ENCODE measurements around the gene UBTF. TPM values are rescaled to one million over a fixed set of nuclear protein-coding genes. Genes with fewer than 3 reads are reported as not detected.

The UBTF gene
- 74.3 and 84.7 TPM in 2 replicates for total RNA-seq
- polyA plus RNA-seq, result 10.8 and 14.7 TPM in 2 replicates
- 28.1 and 28.3 TPM in 2 replicates for polyA plus RNA-seq (2011; cell fraction: cytosol; rRNA removed)
- polyA plus RNA-seq (2011; cell fraction: nucleus; rRNA removed), result 48.7 and 49.3 TPM in 2 replicates
- polyA plus RNA-seq (2012), result 47.1 and 56.1 TPM in 2 replicates
- polyA minus RNA-seq, result 23.8 and 24.3 TPM in 2 replicates
- polyA minus RNA-seq (2011; cell fraction: cytosol; rRNA and poly(A)+ RNA removed), result 28.3 TPM
- polyA minus RNA-seq (2011; cell fraction: nucleus; rRNA and poly(A)+ RNA removed), result 17.2 and 26.2 TPM in 2 replicates
- percentile 65 among the genes with signal in this experiment for Bru-seq, nascent RNA
- percentile 95 among the genes with signal in this experiment for BruChase-seq, experiment 1, labeled RNA remaining after a 6-hour chase
- percentile 86 among the genes with signal in this experiment for BruChase-seq, experiment 2, labeled RNA remaining after a 2-hour chase
- long read RNA-seq, full-length matches to known transcripts, result 25 of 88 reads
- long read RNA-seq, partial matches to known transcripts, result 4 of 88 reads
- long read RNA-seq, other reads (novel, unspliced or antisense), result 59 of 88 reads

- Histone ChIP-seq H3K27ac (ENCODE audit: insufficient read depth, low read depth, low read length) (peak within 1 kb of the TSS; percentile 81), H3K4me2 (ENCODE audit: insufficient read depth, low read length) (peak within 1 kb of the TSS; percentile 58), H3K4me1 (ENCODE audit: control insufficient read depth, extremely low read depth, insufficient read depth, low read length) (peaks cover 40% of the 10 kb centered on the region), H3K36me3 (ENCODE audit: control insufficient read depth in 2 of 2, extremely low read depth in 1 of 2, insufficient read depth in 2 of 2, low read length in 2 of 2) (peaks cover 14 to 21% of the 10 kb centered on the region in 2 experiments), H3K79me2 (ENCODE audit: control insufficient read depth, insufficient read depth, low read length) (peaks cover 28% of the 10 kb centered on the region), H3K9me3 (replicated peaks; ENCODE audit: control insufficient read depth, insufficient read depth, low read length) (no peaks in the 10 kb centered on the region), H4K20me1 (replicated peaks; ENCODE audit: control insufficient read depth, extremely low read depth, insufficient read depth, low read length) (no peaks in the 10 kb centered on the region), H3K4me3 (replicated peaks in 1 of 3; ENCODE audit: insufficient read depth in 1 of 3, low read depth in 1 of 3, low read length in 3 of 3) (peak within 1 kb of the TSS; percentile 68 to 89 (median 77)), H3K9me1 (replicated peaks; ENCODE audit: control insufficient read depth, extremely low read depth, insufficient read depth, low read length) (no peaks in the 10 kb centered on the region), H3K27me3 (ENCODE audit: control insufficient read depth in 2 of 2, insufficient read depth in 2 of 2, low read length in 2 of 2) (no peaks in the 10 kb centered on the region), H2AFZ (ENCODE audit: low read depth, low read length) (no peak within 1 kb of the TSS), H3K9ac (replicated peaks; ENCODE audit: extremely low read depth, insufficient read depth, low read length) (peak within 1 kb of the TSS; percentile 92)
- CTCF ChIA-PET, result interaction anchor here (0.8 to 7.3 kb wide), 8 partner anchors 10 to 304 kb away, joined by 3 to 68 read pairs (median 4); partner anchors contain the start of genes RUNDC3A, SLC25A39 and TMUB2
- intact Hi-C loops (cut with micrococcal nuclease) (loop anchor here (2.0 to 5.0 kb wide), 2 partner anchors 19 to 88 kb away; partner anchors contain the start of gene RUNDC3A), dilution Hi-C loops (cut with MboI; ENCODE audit: extremely low pct_ligation_motif_present, low sequenced_read_pairs) (no loop called here)
- DNase-seq (ENCODE audit: low read depth, low spot score) (peak; percentile 54), FAIRE-seq (no peak)
- POLR2A ChIA-PET, result interaction anchor here (0.9 kb wide), 1 partner anchor 107 kb away, joined by 5 read pairs; no protein-coding TSS in a partner anchor
- TF ChIP-seq POLR2A (IDR thresholded peaks at IDR 0.05; ENCODE audit: low read depth, low read length) (peak; percentile 29), FOS (IDR thresholded peaks at IDR 0.05; ENCODE audit: borderline replicate concordance, insufficient read depth, low read length) (no peak)
- no TSS peak for BruUV-seq (replicated peaks)
Measured at GRCh38 chr17:44219616-44220212, at the start of gene UBTF. TSS of gene UBTF (minus strand) at chr17:44219675. CDS start at chr17:44218229, 1,446 bp downstream.

DNA sequence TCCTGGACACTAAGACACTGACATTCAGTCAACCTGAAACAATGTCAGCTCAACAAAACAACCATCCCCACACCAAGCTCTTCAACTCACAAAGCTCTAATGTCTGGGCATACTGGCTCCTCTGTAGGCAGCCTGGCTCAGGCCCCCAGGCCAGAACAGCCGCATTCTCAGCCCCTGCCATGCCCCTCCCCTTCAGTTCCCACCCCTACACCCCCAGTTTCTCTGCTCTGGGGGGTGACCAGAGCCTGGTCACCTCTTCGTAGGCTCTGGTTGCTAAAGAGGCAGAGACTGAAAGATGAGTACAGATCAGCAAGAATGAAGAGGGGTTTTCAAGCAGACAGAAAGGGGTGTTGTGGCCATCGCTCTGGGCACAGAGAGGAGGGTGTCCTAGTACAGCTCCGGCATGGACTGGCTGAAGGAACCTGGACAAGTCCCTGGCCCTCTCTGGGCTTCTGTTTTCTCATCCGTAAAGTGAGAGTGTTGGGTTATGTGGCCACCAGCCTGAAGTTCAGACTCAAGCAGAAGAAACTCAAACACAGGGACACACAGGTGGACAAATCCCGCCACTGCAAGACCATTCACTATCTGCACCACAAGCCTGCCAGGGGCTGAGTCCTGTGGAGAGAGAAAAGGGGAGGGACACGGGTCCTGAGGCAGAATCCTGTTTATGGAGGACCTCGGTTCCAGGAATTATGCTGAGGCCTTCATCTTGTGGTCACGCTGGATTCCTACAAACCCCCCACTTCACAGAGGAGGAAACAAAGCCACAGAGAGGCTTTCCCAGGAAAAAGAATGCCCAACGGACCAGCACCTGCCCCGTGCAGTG is 49.4 kb upstream of the UBTF start:
- Histone ChIP-seq H3K9ac (replicated peaks; ENCODE audit: extremely low read depth, insufficient read depth, low read length) (no peak overlapping the region), H3K4me1 (ENCODE audit: control insufficient read depth, extremely low read depth, insufficient read depth, low read length) (no peaks in the 10 kb centered on the region), H3K79me2 (ENCODE audit: control insufficient read depth, insufficient read depth, low read length) (no peaks in the 10 kb centered on the region), H3K36me3 (ENCODE audit: control insufficient read depth in 2 of 2, extremely low read depth in 1 of 2, insufficient read depth in 2 of 2, low read length in 2 of 2) (no peaks in the 10 kb centered on the region), H3K27ac (ENCODE audit: insufficient read depth, low read depth, low read length) (no peak overlapping the region), H2AFZ (ENCODE audit: low read depth, low read length) (no peak overlapping the region), H3K4me2 (ENCODE audit: insufficient read depth, low read length) (no peak overlapping the region), H3K9me3 (replicated peaks; ENCODE audit: control insufficient read depth, insufficient read depth, low read length) (no peaks in the 10 kb centered on the region), H3K27me3 (ENCODE audit: control insufficient read depth in 2 of 2, insufficient read depth in 2 of 2, low read length in 2 of 2) (peaks cover 0 to 1% of the 10 kb centered on the region in 2 experiments), H3K9me1 (replicated peaks; ENCODE audit: control insufficient read depth, extremely low read depth, insufficient read depth, low read length) (no peaks in the 10 kb centered on the region), H3K4me3 (replicated peaks in 1 of 3; ENCODE audit: insufficient read depth in 1 of 3, low read depth in 1 of 3, low read length in 3 of 3) (no peak overlapping the region), H4K20me1 (replicated peaks; ENCODE audit: control insufficient read depth, extremely low read depth, insufficient read depth, low read length) (no peaks in the 10 kb centered on the region)
- intact Hi-C loops (cut with micrococcal nuclease), result no loop called here
- dilution Hi-C loops (cut with MboI; ENCODE audit: extremely low pct_ligation_motif_present, low sequenced_read_pairs), result no loop called here
- BruUV-seq (replicated peaks), result no TSS peak
- FAIRE-seq (no peak), DNase-seq (ENCODE audit: low read depth, low spot score) (no peak)
- no peak for TF ChIP-seq POLR2A (IDR thresholded peaks at IDR 0.05; ENCODE audit: low read depth, low read length)
- no peak for TF ChIP-seq JUN (IDR thresholded peaks at IDR 0.05; ENCODE audit: borderline replicate concordance, insufficient read depth, insufficient read length, low read depth)
- no peak for TF ChIP-seq EZH2 (IDR thresholded peaks at IDR 0.05; ENCODE audit: borderline replicate concordance, low read depth, low read length, severe bottlenecking)
- no peak for TF ChIP-seq POLR2AphosphoS5 (IDR thresholded peaks at IDR 0.05; ENCODE audit: insufficient read depth, low read depth, low read length)
- no peak for TF ChIP-seq GATA2 (IDR thresholded peaks at IDR 0.05; ENCODE audit: insufficient read depth, insufficient read length, low read depth, low read length)
- TF ChIP-seq, protein P1, sequence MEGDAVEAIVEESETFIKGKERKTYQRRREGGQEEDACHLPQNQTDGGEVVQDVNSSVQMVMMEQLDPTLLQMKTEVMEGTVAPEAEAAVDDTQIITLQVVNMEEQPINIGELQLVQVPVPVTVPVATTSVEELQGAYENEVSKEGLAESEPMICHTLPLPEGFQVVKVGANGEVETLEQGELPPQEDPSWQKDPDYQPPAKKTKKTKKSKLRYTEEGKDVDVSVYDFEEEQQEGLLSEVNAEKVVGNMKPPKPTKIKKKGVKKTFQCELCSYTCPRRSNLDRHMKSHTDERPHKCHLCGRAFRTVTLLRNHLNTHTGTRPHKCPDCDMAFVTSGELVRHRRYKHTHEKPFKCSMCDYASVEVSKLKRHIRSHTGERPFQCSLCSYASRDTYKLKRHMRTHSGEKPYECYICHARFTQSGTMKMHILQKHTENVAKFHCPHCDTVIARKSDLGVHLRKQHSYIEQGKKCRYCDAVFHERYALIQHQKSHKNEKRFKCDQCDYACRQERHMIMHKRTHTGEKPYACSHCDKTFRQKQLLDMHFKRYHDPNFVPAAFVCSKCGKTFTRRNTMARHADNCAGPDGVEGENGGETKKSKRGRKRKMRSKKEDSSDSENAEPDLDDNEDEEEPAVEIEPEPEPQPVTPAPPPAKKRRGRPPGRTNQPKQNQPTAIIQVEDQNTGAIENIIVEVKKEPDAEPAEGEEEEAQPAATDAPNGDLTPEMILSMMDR (IDR thresholded peaks at IDR 0.05; ENCODE audit: extremely low read depth in 1 of 2, insufficient read depth in 1 of 2, low read depth in 1 of 2, low read length in 2 of 2), result no peak
- no peak for TF ChIP-seq MAX (IDR thresholded peaks at IDR 0.05; ENCODE audit: insufficient read depth, insufficient read length)
- no peak for TF ChIP-seq FOS (IDR thresholded peaks at IDR 0.05; ENCODE audit: borderline replicate concordance, insufficient read depth, low read length)
- no peak for TF ChIP-seq MYC (IDR thresholded peaks at IDR 0.05; ENCODE audit: low read depth, low read length)
- ChIA-PET CTCF (no interaction called here), POLR2A (no interaction called here)
